Keratinocyte (primary cell): Measurements from ENCODE around the gene CXorf65.

Experiments
- CTCF ChIP-seq, 3 experiments: IDR thresholded peaks in 1 of 3; conservative IDR thresholded peaks in 1 of 3; optimal IDR thresholded peaks in 1 of 3; 2 replicates in 2 of 3; 3 replicates in 1 of 3; pipeline versions ENCODE3 to v1.5.1; 2011; ENCODE audit warnings: low read length in 3 of 3, mild to moderate bottlenecking in 3 of 3, moderate library complexity in 2 of 3, control low read depth in 1 of 3, inconsistent platforms in 1 of 3; ENCODE audit not compliant: insufficient read depth in 2 of 3; ENCODE audit errors: extremely low read depth in 1 of 3
- EZH2 ChIP-seq: IDR thresholded peaks from one replicate; pipeline ENCODE4 v1.6.1; 2012; ENCODE audit warnings: inconsistent platforms, mild to moderate bottlenecking, low read length, moderate library complexity

- TF ChIP-seq EZH2 (no peak), CTCF (optimal IDR thresholded peaks at IDR 0.05 in 1 of 3, IDR thresholded peaks at IDR 0.05 in 1 of 3, conservative IDR thresholded peaks at IDR 0.05 in 1 of 3; ENCODE audit: extremely low read depth in 1 of 3, insufficient read depth in 2 of 3, low read length in 3 of 3) (no peak)
Measured at GRCh38 chrX:71118985-71119535, 12.5 kb upstream of the CXorf65 start.
